Activated T-cell treated with anti-CD3 and anti-CD28 coated beads for 48 hours (primary cell): ENCODE data around the gene TTLL9.
"Not testable (repeated sequence)": the region's sequence is repeated elsewhere in the genome, so short reads cannot be mapped to it uniquely, and the experiment has no call there.

ENCODE experiments used
- DNase-seq: peaks from one replicate; pipeline ENCODE4 v3.0.0-alpha.2; 2020; ENCODE audit warnings: low read depth

The TTLL9 gene

DNA sequence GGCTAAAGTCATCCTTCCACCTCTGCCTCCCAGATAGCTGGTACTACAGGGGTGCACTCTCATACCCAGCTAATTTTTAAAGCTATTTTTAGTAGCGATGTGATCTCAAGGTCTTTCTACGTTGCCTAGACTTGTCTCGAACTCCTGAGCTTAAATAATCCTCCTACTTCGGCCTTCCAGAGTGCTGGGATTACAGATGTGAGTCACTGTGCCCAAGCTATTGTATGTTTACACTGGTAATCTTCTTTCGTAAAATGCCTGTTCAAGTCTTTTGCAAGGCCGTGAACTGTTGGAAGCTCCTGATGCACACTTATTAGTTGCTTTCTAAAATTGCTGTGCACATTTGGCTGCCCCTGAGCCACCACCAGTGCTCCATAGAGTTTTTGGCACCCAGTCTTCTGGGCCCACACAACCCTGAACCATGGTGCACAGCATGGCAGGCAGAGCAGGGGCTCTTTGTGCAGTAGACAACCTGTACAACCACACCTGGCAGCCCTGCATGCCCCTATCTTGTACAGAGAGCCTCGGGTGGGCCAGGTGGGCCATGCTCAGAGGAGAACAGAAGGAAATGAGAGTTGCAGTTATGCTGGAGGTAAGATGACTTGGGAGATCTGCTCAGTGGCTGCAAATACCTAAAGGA is 48.2 kb downstream of the TTLL9 start:
- DNase-seq: no peak

DNA sequence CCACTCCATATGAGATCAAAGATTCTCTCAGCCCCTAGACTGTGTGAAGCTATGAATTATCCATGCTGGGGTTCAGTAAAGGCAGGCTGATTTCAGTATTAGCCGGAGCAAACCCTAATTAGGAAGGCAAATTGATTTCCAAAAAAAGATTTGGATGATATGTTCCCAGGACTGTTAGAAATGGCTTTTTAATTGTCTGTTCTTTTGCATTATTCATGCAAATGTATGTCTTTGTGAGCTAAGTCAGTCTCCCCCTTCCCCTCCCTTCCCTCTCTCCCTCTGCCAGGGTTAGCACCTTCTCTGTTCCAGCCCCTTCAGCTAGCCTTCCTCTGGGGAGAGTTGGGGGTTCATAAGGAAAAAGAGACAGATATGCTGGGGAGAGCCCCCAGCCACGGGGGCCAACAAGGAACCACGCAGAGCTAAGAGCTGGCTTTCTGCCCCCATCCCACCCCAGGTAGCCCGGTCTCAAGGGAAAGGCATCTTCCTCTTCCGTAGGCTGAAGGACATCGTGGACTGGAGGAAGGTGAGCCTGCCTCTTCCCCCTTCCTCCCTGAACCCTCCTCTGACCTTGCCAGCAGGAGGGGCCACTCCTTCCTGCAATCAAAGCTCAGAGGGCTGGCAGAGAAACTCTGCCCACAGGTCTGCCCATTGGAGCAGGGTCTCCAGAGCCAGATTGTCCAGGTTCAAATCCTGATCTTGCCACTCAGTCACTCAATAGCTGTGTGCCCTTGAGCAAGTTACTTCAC is 49.1 kb downstream of the TTLL9 start:
- DNase-seq: no peak

DNA sequence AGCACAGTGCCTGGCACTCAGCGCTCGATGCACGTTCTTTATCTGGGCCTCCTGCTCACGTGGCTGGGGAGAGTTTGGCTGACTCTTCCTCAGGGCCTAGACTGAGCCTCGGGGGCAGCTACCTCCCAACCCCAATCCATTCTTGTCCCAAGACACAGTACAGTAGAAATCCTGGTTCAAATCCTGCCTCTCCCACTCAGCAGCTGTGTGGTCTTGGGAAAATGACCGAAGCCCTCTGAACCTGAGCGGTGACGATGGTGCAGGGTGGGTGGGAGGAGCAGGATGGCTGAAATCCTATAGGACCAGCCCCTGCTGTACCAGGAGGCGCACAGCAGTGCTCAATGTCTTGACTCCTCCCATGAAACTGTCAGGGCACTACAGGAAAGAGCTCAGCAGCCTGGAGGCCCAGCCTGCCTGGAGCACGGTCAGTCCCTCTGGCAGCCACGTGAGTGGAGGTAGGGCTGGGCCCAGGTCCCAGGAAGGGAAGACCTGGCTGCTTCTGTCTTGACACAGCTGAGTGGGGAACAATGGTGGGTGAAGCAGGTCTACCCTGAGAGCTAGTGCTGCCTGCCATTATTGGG is 49.9 kb downstream of the TTLL9 start:
- no peak for DNase-seq

DNA sequence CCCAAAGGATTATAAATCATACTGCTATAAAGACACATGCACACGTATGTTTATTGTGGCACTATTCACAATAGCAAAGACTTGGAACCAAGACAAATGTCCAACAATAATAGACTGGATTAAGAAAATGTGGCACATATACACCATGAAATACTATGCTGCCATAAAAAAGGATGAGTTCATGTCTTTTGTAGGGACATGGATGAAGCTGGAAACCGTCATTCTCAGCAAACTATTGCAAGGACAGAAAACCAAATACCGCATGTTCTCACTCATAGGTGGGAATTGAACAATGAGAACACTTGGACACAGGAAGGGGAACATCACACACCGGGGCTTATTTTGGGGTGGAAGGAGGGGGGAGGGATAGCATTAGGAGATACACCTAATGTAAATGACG is 51.0 kb downstream of the TTLL9 start:
- not testable (repeated sequence) for DNase-seq

DNA sequence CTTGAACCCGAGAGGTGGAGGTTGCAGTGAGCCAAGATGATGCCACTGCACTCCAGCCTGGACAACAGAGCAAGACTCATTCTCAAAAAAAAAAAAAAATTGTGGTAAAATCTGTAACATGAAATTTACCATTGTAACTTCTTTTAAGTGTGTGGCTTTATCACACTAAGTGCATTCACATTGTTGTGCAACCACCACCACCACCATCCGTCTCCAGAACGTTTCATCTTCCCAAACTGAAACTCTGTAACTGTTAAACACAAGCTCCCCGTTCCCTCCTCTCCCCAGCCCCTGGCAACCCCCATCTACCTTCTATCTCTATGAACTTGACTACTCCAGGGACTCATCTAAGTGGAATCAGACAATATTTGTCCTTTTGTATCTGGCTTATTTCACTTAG is 51.7 kb downstream of the TTLL9 start:
- DNase-seq: no peak

- DNase-seq: no peak
Measured at GRCh38 chr20:31922588-31922987, 52.2 kb downstream of the TTLL9 start.

- DNase-seq: no peak
Measured at GRCh38 chr20:31923388-31924331, 53.2 kb downstream of the TTLL9 start.

GRCh38 chr20:31924561-31924960 is 54.1 kb downstream of the TTLL9 start:
- DNase-seq: no peak

DNA sequence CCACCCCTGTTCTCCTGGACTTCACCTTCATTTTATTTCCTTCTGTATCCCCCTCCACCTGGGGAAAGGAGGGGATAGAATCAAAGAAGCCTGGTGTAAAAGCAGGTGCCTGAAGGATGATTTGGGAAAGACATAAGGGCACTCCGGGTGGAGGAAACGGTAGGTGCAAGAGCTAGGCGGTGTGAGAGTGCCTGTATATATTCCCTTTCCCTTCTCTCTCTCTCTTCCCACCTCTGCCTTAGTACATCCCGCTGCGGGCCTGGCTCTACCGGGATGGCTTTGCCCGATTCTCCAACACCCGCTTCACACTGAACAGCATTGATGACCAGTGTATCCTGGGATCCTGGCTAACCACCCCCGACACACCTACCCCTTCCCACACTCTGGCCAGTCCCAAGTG is 55.2 kb downstream of the TTLL9 start:
- no peak for DNase-seq

DNA sequence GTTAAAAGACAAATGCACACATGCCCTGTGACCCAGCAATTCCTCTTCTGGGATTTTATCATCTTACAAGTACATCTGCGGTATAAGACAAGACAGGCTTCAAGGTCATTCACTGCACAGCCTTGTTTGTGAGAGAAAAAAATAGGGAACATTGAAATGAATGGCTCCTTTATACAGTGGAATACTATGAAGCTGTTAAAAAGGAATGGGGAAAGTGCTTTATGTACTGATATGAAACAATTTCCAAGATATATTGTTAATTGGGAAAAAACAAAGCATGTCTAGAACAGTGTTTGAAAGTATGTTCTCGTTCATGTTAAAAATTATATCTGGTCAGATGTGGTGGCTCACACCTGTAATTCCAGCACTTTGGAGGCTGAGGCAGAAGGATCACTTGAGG is 56.1 kb downstream of the TTLL9 start:
- no peak for DNase-seq

GRCh38 chr20:31927627-31928159 is 57.3 kb downstream of the TTLL9 start:
- DNase-seq: no peak

DNA sequence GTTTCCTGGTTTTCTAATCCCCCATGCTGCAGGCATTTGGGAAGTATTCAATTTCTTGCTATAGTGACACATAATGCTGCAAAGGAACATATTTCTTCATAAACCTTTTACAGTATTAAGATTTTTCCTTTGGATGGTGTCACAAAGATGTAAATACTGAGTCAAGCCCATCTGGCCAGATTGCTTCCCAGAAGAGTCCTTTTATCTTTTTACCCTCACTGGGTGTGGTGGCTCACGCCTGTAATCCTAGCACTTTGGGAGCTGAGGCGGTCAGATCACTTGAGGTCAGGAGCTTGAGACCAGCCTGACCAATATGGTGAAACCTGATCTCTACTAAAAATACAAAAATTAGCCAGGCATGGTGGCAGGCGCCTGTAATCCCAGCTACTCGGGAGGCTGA is 59.2 kb downstream of the TTLL9 start:
- not testable (repeated sequence) for DNase-seq

DNA sequence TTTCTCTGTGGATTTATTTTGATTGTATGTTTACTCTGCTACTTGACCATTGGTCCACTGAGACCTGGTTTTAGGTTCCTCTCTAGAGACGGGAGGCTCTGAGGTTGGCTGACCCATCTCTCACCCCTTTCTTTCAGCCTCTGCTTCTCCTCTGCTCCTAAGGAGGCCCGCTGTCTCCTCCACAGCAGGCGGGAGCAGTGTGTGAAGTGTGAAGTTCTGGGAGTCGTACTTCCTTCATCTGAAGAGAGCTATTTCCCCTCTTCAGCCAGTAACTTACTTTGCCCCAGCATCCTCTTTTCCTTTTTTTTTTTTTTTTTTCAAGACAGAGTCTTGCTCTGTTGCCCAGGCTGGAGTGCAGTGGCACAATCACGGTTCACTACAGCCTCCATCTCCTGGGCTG is 60.3 kb downstream of the TTLL9 start:
- no peak for DNase-seq

- no peak for DNase-seq
Measured at GRCh38 chr20:31933698-31934097, 63.3 kb downstream of the TTLL9 start.

- DNase-seq: no peak
Measured at GRCh38 chr20:31934491-31934890, 64.1 kb downstream of the TTLL9 start.

- no peak for DNase-seq
Measured at GRCh38 chr20:31934968-31935764, 64.7 kb downstream of the TTLL9 start.

DNA sequence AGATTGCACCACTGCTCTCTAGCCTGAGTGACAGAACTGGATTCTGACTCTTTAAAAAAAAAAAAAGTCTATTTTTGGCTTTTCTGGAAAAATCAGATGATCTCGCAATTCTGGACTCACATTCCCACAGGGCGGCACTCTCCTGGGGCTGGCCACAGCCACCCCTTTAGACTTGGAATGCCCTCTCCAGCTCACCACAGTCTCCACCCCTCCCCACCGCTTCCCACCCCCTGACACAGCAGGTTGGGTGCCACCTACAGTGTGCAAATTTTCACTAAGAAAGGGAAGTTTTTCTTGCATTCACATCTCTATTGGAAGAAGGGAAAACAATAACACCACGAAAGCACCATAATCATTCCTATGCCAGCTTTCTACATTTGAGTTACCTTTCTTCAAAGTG is 66.0 kb downstream of the TTLL9 start:
- DNase-seq: no peak

DNA sequence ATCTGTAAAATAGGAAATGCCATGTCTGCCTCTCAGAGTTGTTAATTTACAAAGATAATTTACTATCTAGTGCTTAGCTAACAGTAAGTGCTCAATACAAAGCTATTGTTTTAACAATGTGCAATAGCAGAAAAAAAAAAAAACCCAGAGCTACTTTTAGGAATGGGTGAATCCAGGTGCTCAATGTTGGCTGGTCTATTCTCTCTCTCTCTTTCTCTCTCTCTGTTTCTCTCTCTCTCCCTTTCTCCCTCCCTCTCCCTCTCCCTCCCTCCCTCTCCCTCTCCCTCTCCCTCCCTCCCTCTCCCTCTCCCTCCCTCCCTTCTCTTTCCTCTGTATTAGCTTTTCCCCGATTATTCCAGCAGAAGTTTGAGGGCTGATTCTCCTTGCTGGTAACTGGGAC is 67.4 kb downstream of the TTLL9 start:
- DNase-seq: no peak

DNA sequence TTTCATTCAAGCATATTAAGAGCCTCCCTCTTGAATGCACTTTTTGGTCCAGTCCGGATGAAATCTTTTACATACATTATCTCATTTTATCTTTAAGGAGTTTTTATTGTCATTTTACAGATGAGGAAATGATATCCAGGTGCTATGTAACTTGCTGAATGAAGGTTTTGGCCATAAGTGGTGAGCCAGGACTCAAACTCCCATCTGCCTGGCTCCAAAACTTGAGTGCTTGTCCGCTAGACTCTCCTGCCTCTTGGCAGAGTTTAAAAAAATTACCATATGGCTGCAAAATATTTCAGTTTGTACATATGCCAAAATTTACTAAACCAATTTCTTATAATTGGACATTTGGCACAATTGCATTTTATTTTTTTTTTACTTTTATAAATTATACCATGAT is 69.2 kb downstream of the TTLL9 start:
- DNase-seq: no peak

GRCh38 chr20:31943052-31943471 is 72.6 kb downstream of the TTLL9 start:
- DNase-seq: no peak

- DNase-seq: no peak
Measured at GRCh38 chr20:31945319-31945718, 74.9 kb downstream of the TTLL9 start.
